Dedifferentiated amniotic fluid mesenchymal stem cell (primary cell): ENCODE measurements around the gene APOBEC3C.
"Not testable (repeated sequence)": the region's sequence is repeated elsewhere in the genome, so short reads cannot be mapped to it uniquely, and the experiment has no call there.

Experiments
- DNase-seq: peaks from one replicate; pipeline ENCODE4 v3.0.0-alpha.2; 2016; ENCODE audit errors: extremely low spot score

The APOBEC3C gene

GRCh38 chr22:39020021-39020651 lies 6.1 kb downstream of the APOBEC3C start:
- not testable (repeated sequence) for DNase-seq

GRCh38 chr22:39021552-39022250 lies 7.6 kb downstream of the APOBEC3C start:
- DNase-seq = no peak

GRCh38 chr22:39024519-39025308 lies 10.7 kb downstream of the APOBEC3C start:
- no peak for DNase-seq

- DNase-seq = no peak
These were observed 12.6 kb downstream of the APOBEC3C start for GRCh38 chr22:39026509-39027150.

GRCh38 chr22:39027717-39028116 lies 13.7 kb downstream of the APOBEC3C start:
- DNase-seq = no peak

GRCh38 chr22:39028281-39028680 lies 14.2 kb downstream of the APOBEC3C start:
- peak; percentile 27 for DNase-seq

GRCh38 chr22:39029227-39029626 lies 15.2 kb downstream of the APOBEC3C start:
- no peak for DNase-seq

GRCh38 chr22:39030705-39031104 lies 16.6 kb downstream of the APOBEC3C start:
- DNase-seq = no peak

- not testable (repeated sequence) for DNase-seq
These were observed 17.6 kb downstream of the APOBEC3C start for GRCh38 chr22:39031434-39032295.

- DNase-seq = not testable (repeated sequence)
These were observed 23.0 kb downstream of the APOBEC3C start for GRCh38 chr22:39037071-39037470.

GRCh38 chr22:39039306-39040126 lies 25.5 kb downstream of the APOBEC3C start:
- DNase-seq = no peak

- not testable (repeated sequence) for DNase-seq
These were observed 26.1 kb downstream of the APOBEC3C start for GRCh38 chr22:39040155-39040537.

GRCh38 chr22:39040538-39041296 lies 26.7 kb downstream of the APOBEC3C start, which contains the start of gene APOBEC3F:
APOBEC3F (plus strand) TSS chr22:39040864; CDS start chr22:39040961, 97 bp downstream.
- not testable (repeated sequence) for DNase-seq

GRCh38 chr22:39041908-39042307 lies 27.9 kb downstream of the APOBEC3C start:
- DNase-seq = no peak

GRCh38 chr22:39043063-39043462 lies 29.0 kb downstream of the APOBEC3C start:
- not testable (repeated sequence) for DNase-seq

GRCh38 chr22:39045136-39045535 lies 31.1 kb downstream of the APOBEC3C start:
- not testable (repeated sequence) for DNase-seq

GRCh38 chr22:39049486-39049885 lies 35.4 kb downstream of the APOBEC3C start:
- DNase-seq = not testable (repeated sequence)

GRCh38 chr22:39051844-39052495 lies 37.9 kb downstream of the APOBEC3C start:
- DNase-seq = not testable (repeated sequence)

- no peak for DNase-seq
These were observed 41.6 kb downstream of the APOBEC3C start for GRCh38 chr22:39055658-39056057.
